ENCODE measurements around the gene CHST5.

Gene CHST5

DNA sequence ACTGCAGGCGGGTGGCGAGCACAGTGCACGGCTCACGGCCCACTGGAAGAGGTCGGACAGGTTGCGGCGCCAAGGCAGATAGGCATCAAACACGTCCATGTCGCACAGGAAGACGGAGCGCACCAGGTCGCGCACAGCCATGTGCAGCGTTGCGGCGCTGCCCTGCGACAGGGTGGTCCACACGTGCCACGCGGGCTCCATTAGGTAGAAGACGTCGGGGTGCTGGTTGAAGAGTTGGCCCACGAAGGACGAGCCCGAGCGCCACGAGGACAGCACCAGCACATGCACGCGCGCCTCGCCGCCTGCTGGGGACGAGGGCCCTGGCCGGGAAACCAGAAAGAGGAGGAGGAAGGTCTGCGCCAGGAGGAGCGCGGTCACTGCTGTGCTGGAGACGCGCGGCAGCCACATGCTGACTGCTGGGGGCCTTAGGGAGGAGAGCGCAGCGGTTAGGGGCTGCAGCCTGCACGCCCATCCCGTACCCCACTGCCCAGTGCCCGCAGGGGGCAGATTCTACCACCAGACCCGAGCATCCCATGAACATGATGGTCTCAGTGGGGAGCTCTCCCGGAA lies 56.4 kb downstream of the CHST5 start:
- in situ Hi-C loops (cut with MboI; ENCODE audit: low sequenced_read_pairs): no loop called here
